NCI-H187 treated with DMSO at 0.1 percent for 48 hours (cell line): ENCODE data around the gene ADGRG2.

Experiments used
- DNase-seq: peaks from one replicate; lab custom pipeline; 2025; lab: John Stamatoyannopoulos, UW

ADGRG2 gene

DNA sequence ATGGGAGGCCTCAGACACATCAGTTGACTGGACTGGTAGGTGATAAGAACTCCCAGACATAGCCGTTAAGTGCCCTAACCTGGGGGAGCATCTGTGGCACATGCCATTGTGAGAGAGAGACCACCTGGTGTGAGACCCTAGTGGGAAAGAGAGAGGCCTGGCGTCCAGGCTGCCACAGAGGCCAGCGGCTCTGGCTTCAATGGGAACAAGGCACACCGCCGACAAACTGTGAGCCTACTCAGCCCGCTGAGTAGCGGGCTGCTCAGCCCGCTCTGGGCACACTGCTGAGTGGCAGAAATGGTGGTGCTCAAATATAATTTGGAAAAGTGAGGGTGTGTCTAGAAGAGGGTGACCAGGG is 172.3 kb downstream of the ADGRG2 start:
- DNase-seq = no peak

DNA sequence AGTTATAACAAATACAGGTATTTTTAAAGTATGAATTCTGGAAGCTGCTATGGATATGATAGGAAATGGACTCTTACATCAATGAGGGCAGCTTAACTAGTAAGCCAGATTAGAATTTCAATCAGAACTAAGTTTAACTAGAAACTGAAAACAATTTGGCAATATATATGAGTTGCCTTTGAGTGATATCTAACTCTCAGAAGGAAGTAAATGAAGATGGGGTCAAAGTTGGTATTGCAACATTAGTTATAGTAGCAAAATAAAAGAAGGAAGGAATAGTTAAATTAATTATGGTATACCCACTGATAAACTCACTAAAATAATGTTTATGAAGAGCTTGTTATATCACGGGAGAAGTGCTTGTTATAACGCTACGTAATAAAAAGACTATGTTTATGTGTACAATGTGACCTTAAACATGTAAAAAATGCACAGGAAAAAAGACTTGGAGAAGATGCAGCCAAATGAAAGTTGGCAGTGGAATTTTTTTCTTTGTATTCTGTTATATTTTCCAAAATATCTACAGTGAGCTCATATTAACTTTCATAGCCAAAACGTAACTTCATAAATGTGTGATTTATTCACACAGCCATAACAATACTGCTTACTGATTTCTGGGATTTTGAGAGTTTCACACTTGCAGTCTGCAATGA is 172.9 kb downstream of the ADGRG2 start:
- no peak for DNase-seq

DNA sequence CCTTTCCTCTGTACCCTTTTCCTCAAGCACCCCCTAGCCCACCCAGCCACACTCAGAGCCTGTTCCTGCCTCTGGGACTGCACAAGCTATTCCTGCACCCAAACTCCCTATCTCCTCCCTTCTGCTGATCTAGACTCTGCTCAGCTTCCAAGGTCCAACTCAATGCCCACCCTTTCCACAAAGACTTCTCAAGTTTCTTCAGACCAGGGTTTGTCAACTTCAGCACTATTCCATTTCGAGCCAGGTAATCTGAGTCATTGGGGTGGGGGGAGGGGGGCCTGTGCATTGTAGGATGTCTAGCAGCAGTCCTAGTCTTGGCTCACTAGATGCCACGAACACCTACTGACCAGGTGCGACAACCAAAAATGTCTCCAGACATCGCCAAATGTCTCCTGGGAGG is 175.7 kb downstream of the ADGRG2 start:
- DNase-seq = no peak

DNA sequence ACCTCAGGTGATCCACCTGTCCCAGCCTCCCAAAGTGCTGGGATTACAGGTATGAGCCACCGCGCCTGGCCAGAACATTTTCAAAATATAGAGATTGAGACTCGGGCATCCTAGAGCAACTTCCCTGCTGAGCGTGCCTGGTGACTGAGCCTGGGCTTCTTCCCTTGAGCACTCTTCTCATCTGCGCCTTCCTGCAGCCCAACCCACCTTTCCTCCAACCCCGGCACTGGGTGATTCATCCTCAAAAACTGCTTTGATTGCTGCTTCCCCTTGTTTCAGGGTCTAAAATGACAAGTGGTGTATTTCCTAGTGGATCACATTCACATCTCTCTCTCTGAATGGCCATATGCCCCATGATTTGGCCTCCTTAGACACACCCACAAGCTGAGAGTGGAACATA is 176.1 kb downstream of the ADGRG2 start:
- no peak for DNase-seq

DNA sequence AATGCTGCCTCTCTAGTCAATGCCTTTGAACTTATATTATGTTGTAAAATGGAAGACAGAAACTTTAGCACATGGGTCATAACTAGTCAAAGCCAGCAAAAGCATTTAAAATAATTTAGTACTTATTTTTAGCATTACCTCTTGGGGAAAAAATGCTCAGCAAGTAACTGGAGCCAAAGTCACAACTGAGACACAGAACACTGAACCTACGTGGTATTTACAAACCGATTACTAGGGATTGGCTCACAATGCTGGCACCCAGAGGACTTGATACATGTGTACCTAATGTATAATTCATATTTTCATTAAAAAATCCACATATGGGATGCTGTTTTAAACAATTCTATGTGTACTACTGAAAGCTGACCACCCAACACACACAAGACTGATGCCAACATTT is 176.8 kb downstream of the ADGRG2 start:
- no peak for DNase-seq

DNA sequence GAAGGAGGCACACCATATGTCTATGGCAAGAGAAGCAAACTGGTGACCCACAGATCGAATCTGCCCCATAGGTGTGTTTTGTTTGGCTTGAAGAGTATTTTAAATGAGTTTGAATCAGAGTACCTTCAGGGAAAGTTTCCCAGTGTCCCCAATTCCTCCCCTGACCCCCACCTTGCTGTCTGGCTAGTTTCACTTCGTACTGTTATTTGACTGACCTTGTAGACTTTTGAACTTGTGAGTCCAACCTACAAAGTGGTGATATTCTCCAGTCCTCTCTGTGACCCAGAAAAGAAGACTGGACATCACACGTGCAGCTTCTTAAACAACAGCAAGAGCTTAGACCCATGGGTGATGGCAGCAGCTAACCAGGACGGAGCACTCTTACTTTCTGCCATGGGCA is 177.8 kb downstream of the ADGRG2 start:
- DNase-seq = no peak

DNA sequence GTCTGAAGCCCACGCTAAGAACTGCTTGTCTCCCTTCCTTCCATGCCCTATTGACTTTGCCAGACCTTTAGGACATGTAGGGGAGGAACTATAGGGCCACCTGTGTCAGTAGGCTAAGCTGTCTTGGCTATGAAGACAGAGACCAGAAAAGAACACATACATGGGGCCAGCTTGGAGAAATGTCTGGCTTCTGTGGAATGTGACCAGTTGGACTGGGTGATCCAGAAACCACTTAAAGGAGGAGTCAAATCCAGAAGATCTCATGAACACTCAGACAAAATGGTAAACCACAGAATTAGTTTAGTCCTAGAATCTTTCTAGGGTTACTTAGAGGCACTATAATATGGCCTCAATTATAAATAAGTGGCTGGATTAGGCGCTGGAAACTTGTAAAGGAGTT is 180.4 kb downstream of the ADGRG2 start:
- no peak for DNase-seq
